Loucy (cell line): ENCODE data around the gene PP2D1.
A peak's percentile ranks its signal among the peaks of the same experiment; 100 is the strongest.
"Not testable (repeated sequence)": the region's sequence is repeated elsewhere in the genome, so short reads cannot be mapped to it uniquely, and the experiment has no call there.

Experiments
- H2AFZ ChIP-seq: fragments of 200-600 bp; sonication (generic); 2 replicates; pipeline ENCODE4 v1.6.0; 2016; ENCODE audit warnings: antibody characterized with exemption, mild to moderate bottlenecking, low read length, moderate library complexity
- H3F3A ChIP-seq: fragments of 200-600 bp; 2 replicates; pipeline ENCODE4 v1.6.0; 2016; ENCODE audit warnings: antibody characterized with exemption, low read depth, mild to moderate bottlenecking
- H3K27me3 ChIP-seq: fragments of 200-600 bp; sonication (generic); 2 replicates; pipeline ENCODE4 v1.6.1; 2014; ENCODE audit warnings: low read length, mild to moderate bottlenecking; ENCODE audit not compliant: insufficient read depth, poor library complexity, severe bottlenecking
- H3K36me3 ChIP-seq: fragments of 200-600 bp; sonication (generic); 2 replicates; pipeline ENCODE4 v1.6.1; 2016; ENCODE audit warnings: low read length; ENCODE audit not compliant: insufficient read depth
- H3K4me1 ChIP-seq: fragments of 200-600 bp; sonication (generic); 2 replicates; pipeline ENCODE4 v1.5.1; 2014; ENCODE audit warnings: low read length, mild to moderate bottlenecking; ENCODE audit not compliant: insufficient read depth, poor library complexity, severe bottlenecking
- H3K4me2 ChIP-seq: fragments of 200-600 bp; sonication (generic); 2 replicates; pipeline ENCODE4 v1.6.0; 2014; ENCODE audit warnings: antibody characterized with exemption, low read length, low read depth, mild to moderate bottlenecking; ENCODE audit not compliant: poor library complexity, severe bottlenecking
- H3K4me3 ChIP-seq: fragments of 200-600 bp; sonication (generic); 2 replicates; pipeline ENCODE4 v1.5.1; 2014; ENCODE audit warnings: low read length, mild to moderate bottlenecking, mixed read lengths; ENCODE audit not compliant: poor library complexity, severe bottlenecking
- H3K79me2 ChIP-seq: fragments of 200-600 bp; sonication (generic); 2 replicates; pipeline ENCODE4 v1.6.1; 2014; ENCODE audit warnings: low read length; ENCODE audit not compliant: insufficient read depth
- H3K9ac ChIP-seq: fragments of 200-600 bp; sonication (generic); 2 replicates; pipeline ENCODE4 v1.6.0; 2014; ENCODE audit warnings: mild to moderate bottlenecking, low read depth, low read length, moderate library complexity; ENCODE audit not compliant: poor library complexity, severe bottlenecking
- H3K9me2 ChIP-seq: fragments of 200-600 bp; sonication (generic); replicated peaks from 2 replicates; pipeline ENCODE4 v1.6.1; 2016; ENCODE audit warnings: low read depth, low read length, mixed read lengths
- H3K9me3 ChIP-seq: fragments of 200-600 bp; sonication (generic); 2 replicates; pipeline ENCODE4 v1.6.1; 2014; ENCODE audit warnings: mild to moderate bottlenecking, antibody characterized with exemption, low read length, low read depth; ENCODE audit not compliant: insufficient read depth
- H4K20me1 ChIP-seq: fragments of 200-600 bp; sonication (generic); 2 replicates; pipeline ENCODE4 v1.6.0; 2014; ENCODE audit warnings: antibody characterized with exemption, low read length, mild to moderate bottlenecking; ENCODE audit not compliant: insufficient read depth, poor library complexity, severe bottlenecking
- CTCF ChIP-seq: fragments of 200-600 bp; sonication (generic); conservative IDR thresholded peaks from 2 replicates; pipeline ENCODE4 v1.5.1; 2014; ENCODE audit warnings: mild to moderate bottlenecking, antibody characterized with exemption, low read length
- EZH2phosphoT487 ChIP-seq: fragments of 200-600 bp; IDR thresholded peaks from 2 replicates; pipeline ENCODE4 v1.6.1; 2018; ENCODE audit warnings: antibody characterized with exemption, mild to moderate bottlenecking, moderate library complexity, borderline replicate concordance

PP2D1 gene

GRCh38 chr3:19960696-19961095 is 51.4 kb downstream of the PP2D1 start:
- Histone ChIP-seq H2AFZ (no peak overlapping the region), H3K4me2 (no peak overlapping the region), H3K9me3 (no peaks in the 10 kb centered on the region), H3K9ac (no peak overlapping the region), H3K27me3 (no peaks in the 10 kb centered on the region), H4K20me1 (peaks cover 53% of the 10 kb centered on the region), H3K4me3 (no peak overlapping the region), H3K36me3 (peaks cover 12% of the 10 kb centered on the region; the same call in 1 of the 2 replicates), H3K79me2 (peaks cover 98% of the 10 kb centered on the region), H3K4me1 (peaks cover 7% of the 10 kb centered on the region), H3F3A (no peaks in the 10 kb centered on the region), H3K9me2 (no peaks in the 10 kb centered on the region)
- TF ChIP-seq CTCF = no peak
- no peak for TF ChIP-seq EZH2phosphoT487

- peaks cover 9% of the 10 kb centered on the region for H3K4me1 ChIP-seq
- no peak for TF ChIP-seq CTCF
- TF ChIP-seq EZH2phosphoT487 = no peak
- no peak overlapping the region for H3K4me2 ChIP-seq
Measured at GRCh38 chr3:19959505-19959904, 52.6 kb downstream of the PP2D1 start.

GRCh38 chr3:19957354-19957753 is 54.7 kb downstream of the PP2D1 start:
- peaks cover 63% of the 10 kb centered on the region for H4K20me1 ChIP-seq
- H3F3A ChIP-seq, H3K9ac ChIP-seq, H3K4me3 ChIP-seq, H3K9me3 ChIP-seq, H3K27me3 ChIP-seq, H3K9me2 ChIP-seq, H2AFZ ChIP-seq: not testable (repeated sequence)
- peaks cover 22% of the 10 kb centered on the region for H3K4me1 ChIP-seq
- peaks cover 98% of the 10 kb centered on the region for H3K79me2 ChIP-seq
- H3K4me2 ChIP-seq = peak overlapping the region; percentile 17
- H3K36me3 ChIP-seq = peaks cover 14% of the 10 kb centered on the region; the same call in 1 of the 2 replicates

More at GRCh38 chr3:19959505-19959904, 52.6 kb downstream of the PP2D1 start:
- no peaks in the 10 kb centered on the region for H3K27me3 ChIP-seq
- H3F3A ChIP-seq = no peaks in the 10 kb centered on the region
- H2AFZ ChIP-seq = no peak overlapping the region
- no peak overlapping the region for H3K9ac ChIP-seq
- no peaks in the 10 kb centered on the region for H3K9me2 ChIP-seq
- H3K79me2 ChIP-seq = peaks cover 98% of the 10 kb centered on the region
- H3K9me3 ChIP-seq = no peaks in the 10 kb centered on the region
- H3K36me3 ChIP-seq = peaks cover 13% of the 10 kb centered on the region; the same call in 1 of the 2 replicates
- peaks cover 62% of the 10 kb centered on the region for H4K20me1 ChIP-seq
- no peak overlapping the region for H3K4me3 ChIP-seq

- TF ChIP-seq EZH2phosphoT487 (no peak), CTCF (no peak)
- H3K9me2 ChIP-seq = no peaks in the 10 kb centered on the region
- H3K36me3 ChIP-seq = peaks cover 21% of the 10 kb centered on the region
- peak overlapping the region; percentile 83 for H3K4me2 ChIP-seq
- peaks cover 76% of the 10 kb centered on the region for H4K20me1 ChIP-seq
- peak overlapping the region; percentile 8 for H3K4me3 ChIP-seq
- H3K79me2 ChIP-seq = peaks cover 98% of the 10 kb centered on the region
- H2AFZ ChIP-seq = no peak overlapping the region
- no peaks in the 10 kb centered on the region for H3K27me3 ChIP-seq
- H3F3A ChIP-seq = no peaks in the 10 kb centered on the region
- no peak overlapping the region for H3K9ac ChIP-seq
- no peaks in the 10 kb centered on the region for H3K9me3 ChIP-seq
- H3K4me1 ChIP-seq = peaks cover 37% of the 10 kb centered on the region
Measured at GRCh38 chr3:19954676-19955075, 57.4 kb downstream of the PP2D1 start.
